HL-60 (cell line): ENCODE measurements around the gene MAGI2.

ENCODE experiments used
- POLR2AphosphoS5 ChIP-seq: IDR thresholded peaks from 2 replicates; pipeline ENCODE4 v1.6.1; 2012; ENCODE audit warnings: low read depth
- SPI1 ChIP-seq: IDR thresholded peaks from 2 replicates; pipeline ENCODE4 v1.6.1; 2012; ENCODE audit warnings: low read depth, mild to moderate bottlenecking, borderline replicate concordance
- TF ChIP-seq, protein P1 (sequence below): IDR thresholded peaks from one replicate; pipeline ENCODE4 v1.5.1; 2011; ENCODE audit warnings: low read length, control low read depth, inconsistent platforms; ENCODE audit not compliant: insufficient read depth
- TF ChIP-seq, protein P2 (sequence below): IDR thresholded peaks from 2 replicates; pipeline ENCODE4 v1.6.1; 2012; ENCODE audit warnings: low read depth; ENCODE audit not compliant: insufficient replicate concordance

DNA sequence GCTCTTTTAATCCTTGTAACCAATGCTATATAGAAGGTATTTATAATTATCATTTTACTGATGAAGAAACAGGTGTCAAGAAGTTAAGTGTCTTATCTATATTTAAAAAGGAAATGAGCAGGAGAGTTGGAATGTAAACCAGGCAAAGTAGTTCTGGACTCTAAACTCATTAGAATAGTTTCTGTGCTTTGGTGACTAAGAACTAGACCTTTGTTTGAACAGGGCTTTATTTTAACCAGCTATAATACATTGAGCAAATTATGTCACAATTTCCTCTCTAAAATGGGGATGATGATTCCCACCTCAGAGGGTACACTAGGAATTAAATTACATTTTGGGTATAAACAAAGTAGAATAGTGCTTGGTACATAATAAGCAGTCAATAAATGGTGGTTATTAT, 236.0 kb downstream of the MAGI2 start:
- TF ChIP-seq POLR2AphosphoS5: no peak
- TF ChIP-seq, protein P1, sequence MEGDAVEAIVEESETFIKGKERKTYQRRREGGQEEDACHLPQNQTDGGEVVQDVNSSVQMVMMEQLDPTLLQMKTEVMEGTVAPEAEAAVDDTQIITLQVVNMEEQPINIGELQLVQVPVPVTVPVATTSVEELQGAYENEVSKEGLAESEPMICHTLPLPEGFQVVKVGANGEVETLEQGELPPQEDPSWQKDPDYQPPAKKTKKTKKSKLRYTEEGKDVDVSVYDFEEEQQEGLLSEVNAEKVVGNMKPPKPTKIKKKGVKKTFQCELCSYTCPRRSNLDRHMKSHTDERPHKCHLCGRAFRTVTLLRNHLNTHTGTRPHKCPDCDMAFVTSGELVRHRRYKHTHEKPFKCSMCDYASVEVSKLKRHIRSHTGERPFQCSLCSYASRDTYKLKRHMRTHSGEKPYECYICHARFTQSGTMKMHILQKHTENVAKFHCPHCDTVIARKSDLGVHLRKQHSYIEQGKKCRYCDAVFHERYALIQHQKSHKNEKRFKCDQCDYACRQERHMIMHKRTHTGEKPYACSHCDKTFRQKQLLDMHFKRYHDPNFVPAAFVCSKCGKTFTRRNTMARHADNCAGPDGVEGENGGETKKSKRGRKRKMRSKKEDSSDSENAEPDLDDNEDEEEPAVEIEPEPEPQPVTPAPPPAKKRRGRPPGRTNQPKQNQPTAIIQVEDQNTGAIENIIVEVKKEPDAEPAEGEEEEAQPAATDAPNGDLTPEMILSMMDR: no peak
- TF ChIP-seq, protein P2, sequence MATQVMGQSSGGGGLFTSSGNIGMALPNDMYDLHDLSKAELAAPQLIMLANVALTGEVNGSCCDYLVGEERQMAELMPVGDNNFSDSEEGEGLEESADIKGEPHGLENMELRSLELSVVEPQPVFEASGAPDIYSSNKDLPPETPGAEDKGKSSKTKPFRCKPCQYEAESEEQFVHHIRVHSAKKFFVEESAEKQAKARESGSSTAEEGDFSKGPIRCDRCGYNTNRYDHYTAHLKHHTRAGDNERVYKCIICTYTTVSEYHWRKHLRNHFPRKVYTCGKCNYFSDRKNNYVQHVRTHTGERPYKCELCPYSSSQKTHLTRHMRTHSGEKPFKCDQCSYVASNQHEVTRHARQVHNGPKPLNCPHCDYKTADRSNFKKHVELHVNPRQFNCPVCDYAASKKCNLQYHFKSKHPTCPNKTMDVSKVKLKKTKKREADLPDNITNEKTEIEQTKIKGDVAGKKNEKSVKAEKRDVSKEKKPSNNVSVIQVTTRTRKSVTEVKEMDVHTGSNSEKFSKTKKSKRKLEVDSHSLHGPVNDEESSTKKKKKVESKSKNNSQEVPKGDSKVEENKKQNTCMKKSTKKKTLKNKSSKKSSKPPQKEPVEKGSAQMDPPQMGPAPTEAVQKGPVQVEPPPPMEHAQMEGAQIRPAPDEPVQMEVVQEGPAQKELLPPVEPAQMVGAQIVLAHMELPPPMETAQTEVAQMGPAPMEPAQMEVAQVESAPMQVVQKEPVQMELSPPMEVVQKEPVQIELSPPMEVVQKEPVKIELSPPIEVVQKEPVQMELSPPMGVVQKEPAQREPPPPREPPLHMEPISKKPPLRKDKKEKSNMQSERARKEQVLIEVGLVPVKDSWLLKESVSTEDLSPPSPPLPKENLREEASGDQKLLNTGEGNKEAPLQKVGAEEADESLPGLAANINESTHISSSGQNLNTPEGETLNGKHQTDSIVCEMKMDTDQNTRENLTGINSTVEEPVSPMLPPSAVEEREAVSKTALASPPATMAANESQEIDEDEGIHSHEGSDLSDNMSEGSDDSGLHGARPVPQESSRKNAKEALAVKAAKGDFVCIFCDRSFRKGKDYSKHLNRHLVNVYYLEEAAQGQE: no peak
- TF ChIP-seq SPI1: no peak
